ENCODE measurements around the gene DUSP3.

Gene DUSP3

GRCh38 chr17:43736389-43736788, 42.4 kb downstream of the DUSP3 start:
- DNase-seq (ENCODE audit: extremely low read depth in 1 of 2, low read depth in 1 of 2): no peak

GRCh38 chr17:43734376-43734775, 44.4 kb downstream of the DUSP3 start:
- no peak for DNase-seq (ENCODE audit: extremely low read depth in 1 of 2, low read depth in 1 of 2)

- no peak for DNase-seq (ENCODE audit: extremely low read depth in 1 of 2, low read depth in 1 of 2)
Measured at GRCh38 chr17:43733956-43734355, 44.8 kb downstream of the DUSP3 start.

- DNase-seq (ENCODE audit: extremely low read depth in 1 of 2, low read depth in 1 of 2): no peak
Measured at GRCh38 chr17:43732958-43733357, 45.8 kb downstream of the DUSP3 start.

GRCh38 chr17:43728081-43728480, 50.7 kb downstream of the DUSP3 start:
- DNase-seq (ENCODE audit: extremely low read depth in 1 of 2, low read depth in 1 of 2): no peak

- DNase-seq (ENCODE audit: extremely low read depth in 1 of 2, low read depth in 1 of 2): no peak
Measured at GRCh38 chr17:43723697-43724359, 54.9 kb downstream of the DUSP3 start.

- DNase-seq (ENCODE audit: extremely low read depth in 1 of 2, low read depth in 1 of 2): no peak
Measured at GRCh38 chr17:43722870-43723665, 55.7 kb downstream of the DUSP3 start.

- DNase-seq (ENCODE audit: extremely low read depth in 1 of 2, low read depth in 1 of 2): no peak
Measured at GRCh38 chr17:43722269-43722619, 56.5 kb downstream of the DUSP3 start.

- no peak for DNase-seq (ENCODE audit: extremely low read depth in 1 of 2, low read depth in 1 of 2)
Measured at GRCh38 chr17:43721537-43722268, 57.1 kb downstream of the DUSP3 start.

GRCh38 chr17:43720311-43721060, 58.3 kb downstream of the DUSP3 start:
- peak; percentile 45 to 52 for DNase-seq (ENCODE audit: extremely low read depth in 1 of 2, low read depth in 1 of 2)

- no peak for DNase-seq (ENCODE audit: extremely low read depth in 1 of 2, low read depth in 1 of 2)
Measured at GRCh38 chr17:43719578-43719977, 59.2 kb downstream of the DUSP3 start.

GRCh38 chr17:43718544-43718943, 60.2 kb downstream of the DUSP3 start:
- no peak for DNase-seq (ENCODE audit: extremely low read depth in 1 of 2, low read depth in 1 of 2)

GRCh38 chr17:43717913-43718312, 60.9 kb downstream of the DUSP3 start:
- DNase-seq (ENCODE audit: extremely low read depth in 1 of 2, low read depth in 1 of 2): no peak

All from stimulated activated CD8-positive, alpha-beta memory T cell treated with anti-CD3 and anti-CD28 coated beads, Interleukin-7, amount 100 ng/mL, for 48 hours (primary cell).